Fibroblast of pulmonary artery (primary cell): ENCODE data around the gene TEKT2.

Source experiments
- DNase-seq: peaks from one replicate; pipeline ENCODE4 v3.0.0-alpha.2; 2010; ENCODE audit warnings: low read depth
- H3K4me3 ChIP-seq: replicated peaks from 2 replicates; pipeline ENCODE4 v1.5.1; 2011; ENCODE audit warnings: low read depth, mild to moderate bottlenecking, control low read depth, low read length, moderate library complexity
- CTCF ChIP-seq: IDR thresholded peaks from 2 replicates; pipeline ENCODE4 v1.5.1; 2011; ENCODE audit warnings: mild to moderate bottlenecking, control low read depth, low read length, inconsistent platforms; ENCODE audit errors: missing control alignments

Gene TEKT2

GRCh38 chr1:36135330-36135667 lies 51.4 kb downstream of the TEKT2 start:
- no peak for DNase-seq
- H3K4me3 ChIP-seq: no peak overlapping the region
- no peak for TF ChIP-seq CTCF

GRCh38 chr1:36135796-36136195 lies 51.9 kb downstream of the TEKT2 start:
- TF ChIP-seq CTCF: no peak
- no peak overlapping the region for H3K4me3 ChIP-seq
- no peak for DNase-seq

- no peak for TF ChIP-seq CTCF
- DNase-seq: peak; percentile 89
- no peak overlapping the region for H3K4me3 ChIP-seq
These were observed 52.6 kb downstream of the TEKT2 start for GRCh38 chr1:36136535-36136934.

GRCh38 chr1:36137226-36137625 lies 53.3 kb downstream of the TEKT2 start:
- no peak overlapping the region for H3K4me3 ChIP-seq
- DNase-seq: no peak
- no peak for TF ChIP-seq CTCF

- no peak for TF ChIP-seq CTCF
- no peak for DNase-seq
- no peak overlapping the region for H3K4me3 ChIP-seq
These were observed 53.9 kb downstream of the TEKT2 start for GRCh38 chr1:36137776-36138175.
